ENCODE results near the gene ITGA7.
A peak's percentile ranks its signal among the peaks of the same experiment; 100 is the strongest.
"Not testable (repeated sequence)": the region's sequence is repeated elsewhere in the genome, so short reads cannot be mapped to it uniquely, and the experiment has no call there.

The ITGA7 gene

DNA sequence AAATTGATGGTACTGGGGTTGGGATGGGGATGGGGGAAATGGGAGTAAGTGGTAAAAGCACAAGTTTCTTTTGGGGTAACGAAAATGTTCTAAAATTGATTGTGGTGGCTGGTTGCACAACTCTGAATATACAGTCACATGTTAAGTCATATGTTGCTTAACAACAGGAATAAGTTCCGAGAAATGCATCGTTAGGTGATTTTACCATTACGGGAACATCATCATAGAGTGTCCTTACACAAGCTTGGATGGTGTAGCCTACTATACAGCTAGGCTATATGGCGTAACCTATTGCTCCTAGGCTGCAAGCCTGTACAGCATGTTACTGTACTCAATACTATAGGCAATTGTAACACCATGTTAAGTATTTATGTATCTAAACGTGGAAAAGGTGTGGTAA lies 31.0 kb downstream of the ITGA7 start:
- DNase-seq: no peak

- no peak for DNase-seq
Observed at GRCh38 chr12:55675666-55676065, 32.0 kb downstream of the ITGA7 start.

- DNase-seq: no peak
Observed at GRCh38 chr12:55673638-55674037, 34.1 kb downstream of the ITGA7 start.

DNA sequence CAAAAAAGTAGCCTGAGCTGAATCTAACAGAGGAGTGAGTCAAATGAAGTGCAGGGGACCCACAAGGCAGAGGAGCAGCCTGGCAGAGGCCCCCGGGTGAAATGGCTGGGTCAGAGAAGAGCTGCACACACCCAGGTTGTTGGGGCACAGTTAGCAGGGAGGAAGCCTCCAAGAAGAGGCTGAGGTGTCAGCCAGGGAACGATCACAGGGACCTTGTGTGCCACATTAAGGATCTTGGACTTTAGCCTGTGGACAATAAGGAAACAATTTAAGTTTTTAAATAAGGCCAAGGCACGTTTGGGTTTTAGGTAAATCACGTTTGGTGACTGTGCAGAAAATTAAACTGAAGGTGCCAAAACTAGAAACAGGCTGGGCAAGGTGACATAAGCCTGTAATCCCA lies 36.0 kb downstream of the ITGA7 start:
- no peak for DNase-seq

DNA sequence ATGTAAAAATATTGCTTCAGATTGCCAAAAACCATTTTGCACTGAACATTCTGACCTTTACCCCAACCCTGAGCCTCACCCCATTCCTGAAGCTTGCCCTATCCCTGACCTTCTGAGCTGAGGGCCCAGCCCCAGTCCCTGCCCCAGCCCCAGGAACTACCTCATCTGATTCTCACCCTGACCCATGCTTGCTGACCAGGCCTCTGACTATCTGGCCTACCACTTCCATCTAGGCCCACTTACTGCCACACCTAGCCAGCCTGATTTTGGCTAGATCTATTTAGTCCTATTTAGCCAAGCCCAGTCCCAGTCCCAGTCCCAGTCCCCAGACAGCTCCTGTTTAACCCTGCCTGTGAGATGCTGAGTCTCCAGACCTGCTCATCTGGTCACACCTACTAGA lies 37.4 kb downstream of the ITGA7 start:
- no peak for DNase-seq

GRCh38 chr12:55666508-55666907 lies 41.2 kb downstream of the ITGA7 start:
- no peak for DNase-seq

GRCh38 chr12:55664826-55665225 lies 42.9 kb downstream of the ITGA7 start:
- no peak for DNase-seq

DNA sequence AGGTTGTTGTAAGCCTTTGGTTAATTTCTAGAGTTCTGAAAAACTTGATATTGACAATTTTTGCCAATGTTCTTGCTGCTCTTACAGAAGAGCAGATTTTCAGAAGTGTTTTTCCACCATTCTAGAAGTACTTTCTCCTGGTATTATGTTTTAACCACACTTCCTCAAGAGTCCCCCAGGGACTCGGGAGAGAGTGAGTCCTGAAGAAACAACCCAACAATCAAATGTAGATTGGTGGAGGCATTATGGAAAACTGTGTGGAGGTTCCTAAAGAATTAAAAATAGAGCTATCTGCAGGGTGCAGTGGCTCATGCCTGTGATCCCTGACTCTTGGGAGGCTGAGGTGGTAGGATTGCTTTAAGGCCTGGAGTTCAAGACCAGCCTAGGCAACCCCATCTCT lies 44.3 kb downstream of the ITGA7 start:
- DNase-seq: no peak

DNA sequence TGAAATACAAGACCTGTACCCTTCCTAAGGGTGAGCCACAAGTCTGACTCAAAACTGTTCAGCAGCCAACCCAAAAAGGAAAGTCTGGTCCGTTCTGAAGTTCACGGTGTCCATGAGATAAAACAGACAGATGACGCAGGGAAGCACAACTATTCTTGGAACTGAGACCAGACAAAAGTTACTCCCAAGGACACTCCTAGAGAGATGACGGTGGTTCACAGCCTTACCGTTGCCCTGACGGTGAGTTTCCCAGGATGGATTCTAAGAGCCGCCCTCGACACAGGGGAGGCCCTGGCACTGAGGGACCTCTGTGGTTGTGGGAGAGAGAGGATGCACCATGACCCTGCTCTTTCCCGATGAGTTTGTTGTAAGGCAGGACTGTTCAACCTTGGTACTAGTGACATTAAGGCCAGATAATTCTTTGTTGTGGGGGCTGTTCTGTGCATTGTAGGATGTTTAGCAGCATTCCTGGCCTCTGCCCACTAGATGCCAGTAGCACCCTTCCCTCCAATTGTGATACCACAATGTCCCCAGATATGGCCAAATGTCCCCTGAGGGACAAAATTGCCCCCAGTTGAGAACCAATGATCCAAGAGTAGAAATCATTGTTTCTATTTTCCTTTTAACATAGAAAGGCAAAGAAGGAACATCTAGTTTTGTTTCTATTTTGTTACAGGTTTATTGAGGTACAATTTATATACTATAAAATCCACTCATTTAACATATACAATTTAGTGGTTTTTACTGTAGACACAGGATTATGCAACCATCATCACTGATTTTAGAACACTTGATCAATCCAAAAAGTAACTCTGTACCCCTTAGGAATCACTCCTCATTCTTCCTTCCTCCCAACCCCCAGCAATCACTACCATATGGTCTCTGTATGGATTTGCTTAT lies 48.0 kb downstream of the ITGA7 start:
- peak; percentile 34 for DNase-seq

GRCh38 chr12:55658635-55659391 lies 48.9 kb downstream of the ITGA7 start:
- no peak for DNase-seq

DNA sequence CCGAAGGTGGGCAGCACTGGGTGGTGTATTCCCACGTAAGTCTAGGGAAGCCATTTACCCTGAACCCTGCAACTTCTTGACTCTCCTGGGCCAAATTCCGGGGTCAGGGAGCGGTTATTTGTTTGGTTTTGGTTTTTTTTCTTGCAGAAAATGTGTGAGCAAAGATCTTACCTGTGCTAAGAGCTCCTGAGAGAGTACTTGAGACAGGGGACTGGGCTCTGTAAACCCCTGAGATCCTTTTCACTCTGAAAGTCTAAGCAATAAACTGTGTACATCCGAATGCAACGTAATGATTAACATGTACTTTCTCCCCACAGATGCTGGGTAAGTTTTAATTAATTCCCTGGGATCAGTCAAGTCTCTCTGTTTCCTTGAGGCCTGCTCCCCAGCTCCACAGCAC lies 49.5 kb downstream of the ITGA7 start:
- DNase-seq: no peak

DNA sequence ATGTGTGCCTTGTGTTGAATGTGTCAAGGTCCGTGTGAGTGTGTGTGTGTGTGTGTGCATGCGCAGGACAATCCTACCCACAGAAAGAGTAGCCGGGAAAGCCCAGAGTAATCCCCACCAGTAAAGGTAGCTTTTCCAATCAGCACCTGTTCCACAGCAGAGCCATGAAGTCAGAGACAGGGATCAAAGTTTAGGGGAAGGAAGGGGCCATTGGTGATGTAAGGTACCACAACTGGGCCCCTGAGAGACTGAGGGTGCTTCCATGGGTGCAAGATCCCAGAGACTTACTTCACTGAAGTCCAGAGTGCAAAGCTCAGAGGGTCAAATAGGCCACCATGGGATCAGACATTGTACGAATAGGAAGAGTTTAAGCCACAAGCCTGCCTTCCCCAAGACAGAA lies 50.5 kb downstream of the ITGA7 start:
- DNase-seq: no peak

- DNase-seq: no peak
Observed at GRCh38 chr12:55654511-55655214, 53.0 kb downstream of the ITGA7 start.

DNA sequence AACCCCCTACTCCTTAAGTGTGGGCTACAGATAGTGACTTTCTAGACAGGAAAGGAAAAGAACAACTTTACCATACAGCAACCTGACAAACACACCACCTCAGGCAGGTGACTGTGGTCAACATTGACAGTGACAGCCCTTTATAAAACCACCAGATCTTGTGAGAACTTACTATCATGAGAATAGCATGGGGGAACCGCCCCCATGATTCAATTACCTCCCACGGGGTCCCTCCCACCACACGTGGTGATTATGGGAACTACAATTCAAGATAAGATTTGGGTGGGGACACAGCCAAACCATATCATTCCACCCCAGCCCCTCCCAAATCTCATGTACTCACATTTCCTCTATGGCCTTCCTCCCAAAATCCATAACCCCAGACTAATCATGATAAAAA lies 54.7 kb downstream of the ITGA7 start:
- no peak for DNase-seq

DNA sequence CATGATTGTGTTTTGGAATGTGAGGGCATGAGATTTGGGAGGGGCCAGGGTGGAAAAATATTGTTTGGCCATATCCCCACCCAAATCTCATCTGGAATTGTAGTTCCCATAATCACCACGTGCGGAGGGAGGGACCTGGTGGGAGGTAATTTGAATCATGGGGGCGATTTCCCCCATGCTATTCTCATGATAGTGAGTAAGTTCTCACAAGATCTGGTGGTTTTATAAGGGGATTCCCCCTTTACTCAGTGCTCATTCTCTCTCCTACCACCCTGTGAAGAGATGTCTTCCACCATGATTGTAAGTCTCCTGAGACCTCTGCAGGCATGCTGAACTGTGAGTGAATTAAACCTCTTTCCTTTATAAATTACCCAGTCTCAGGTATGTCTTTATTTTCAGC lies 55.4 kb downstream of the ITGA7 start:
- no peak for DNase-seq

DNA sequence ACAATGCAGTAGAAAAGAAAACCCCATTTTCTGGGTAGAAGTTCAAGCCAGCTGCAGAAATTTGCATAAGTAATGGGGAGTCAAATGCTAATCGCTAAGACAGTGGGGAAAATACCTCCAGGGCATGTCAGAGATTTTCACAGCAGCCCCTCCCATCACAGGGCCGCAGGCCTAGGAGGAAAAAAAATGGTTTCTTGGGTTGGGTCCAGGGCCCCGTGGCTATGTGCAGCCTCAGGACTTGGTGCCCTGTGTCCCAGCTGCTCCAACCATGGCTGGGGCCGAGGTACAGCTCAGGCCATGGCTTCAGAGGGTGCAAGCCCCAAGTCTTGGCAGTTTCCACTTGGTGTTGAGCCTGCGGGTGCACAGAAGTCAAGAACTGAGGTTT lies 56.4 kb downstream of the ITGA7 start:
- no peak for DNase-seq

- DNase-seq: not testable (repeated sequence)
Observed at GRCh38 chr12:55650620-55651298, 56.9 kb downstream of the ITGA7 start.

GRCh38 chr12:55647027-55647426 lies 60.7 kb downstream of the ITGA7 start:
- no peak for DNase-seq

GRCh38 chr12:55644591-55644990 lies 63.1 kb downstream of the ITGA7 start:
- DNase-seq: no peak

DNA sequence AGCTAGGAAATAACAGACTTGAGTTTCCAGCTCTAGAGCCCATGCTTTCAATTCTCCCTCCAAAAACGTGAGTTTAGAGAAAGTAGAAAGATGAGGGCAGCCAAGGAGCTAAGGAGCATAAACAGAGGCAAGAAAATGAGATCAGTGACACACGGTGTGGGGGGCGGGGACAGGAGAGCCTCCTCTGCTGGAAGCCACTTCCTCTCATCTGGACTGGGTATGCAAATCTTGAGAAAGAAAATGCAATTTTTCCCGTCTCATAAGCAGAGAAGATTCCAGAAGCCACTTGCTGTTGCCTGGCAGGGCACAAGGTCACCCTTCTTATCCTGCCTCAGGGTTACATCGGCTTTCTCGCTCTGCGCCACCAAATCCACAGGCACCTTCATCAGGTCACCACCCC lies 65.0 kb downstream of the ITGA7 start:
- DNase-seq: no peak

GRCh38 chr12:55642267-55642666 lies 65.4 kb downstream of the ITGA7 start:
- DNase-seq: no peak

GRCh38 chr12:55641595-55641994 lies 66.1 kb downstream of the ITGA7 start:
- DNase-seq: no peak

GRCh38 chr12:55637467-55637866 lies 70.2 kb downstream of the ITGA7 start:
- no peak for DNase-seq
